K562 (cell line): Measurements from ENCODE around the gene KRR1. TPM values are rescaled to one million over a fixed set of nuclear protein-coding genes. Genes with fewer than 3 reads are reported as not detected.

Source experiments
- ATAC-seq: fragments of 200-7000 bp; cut with Tn5 transposase; 3 replicates; pipeline ENCODE4 v1.9.1; 2020; ENCODE audit warnings: moderate library complexity
- BruUV-seq: library from RNA; stranded (reverse); fragments of 400-500 nt; replicated peaks from 2 replicates; lab custom pipeline; 2021; lab: Mats Ljungman, UMichigan
- CTCF ChIA-PET: fragments of 300-600 bp; formaldehyde crosslinking; extraction: SDS; loops from one replicate; lab custom pipeline; 2021; ENCODE audit warnings: low intra/inter-chr PET ratio; lab: Yijun Ruan, JAX
- POLR2A ChIA-PET: fragments of 300-600, 350-650 bp; sonication (Branson Sonifier 250); formaldehyde crosslinking; extraction: SDS; loops from one replicate; lab custom pipeline; 2021; ENCODE audit warnings: antibody characterized with exemption, inconsistent platforms; lab: Yijun Ruan, JAX
- DNase-seq, 4 experiments: peaks; one replicate each; pipeline versions ENCODE4 v3.0.0 to v3.0.0-alpha.2; 2011 to 2018; ENCODE audit warnings: low spot score in 3 of 4, mixed read lengths in 3 of 4; ENCODE audit errors: extremely low read depth in 1 of 4
- FAIRE-seq: peaks from 2 replicates; lab custom pipeline; 2011; peaks lifted over from hg19 to GRCh38; lab: Jason Lieb, UNC
- H2AFZ ChIP-seq: 2 replicates; pipeline ENCODE4 v1.6.0; 2011; ENCODE audit warnings: low read depth, low read length, control low read depth, inconsistent platforms
- H3K27ac ChIP-seq: fragments of 200-600 bp; 3 replicates; pipeline ENCODE4 v1.8.0; 2011; ENCODE audit warnings: low read depth, mild to moderate bottlenecking, control low read depth, inconsistent platforms, low read length, moderate library complexity, mixed read lengths; ENCODE audit errors: extremely low read depth
- H3K27me3 ChIP-seq, 2 experiments: fragments of 300-600 bp in 1 of 2; 2 replicates in 1 of 2; 3 replicates in 1 of 2; pipeline versions ENCODE4 v1.6.0 to v1.8.0; 2011; ENCODE audit warnings: inconsistent platforms in 2 of 2, low read length in 2 of 2, mild to moderate bottlenecking in 1 of 2, mixed read lengths in 1 of 2, moderate library complexity in 1 of 2; ENCODE audit not compliant: control insufficient read depth in 2 of 2, insufficient read depth in 2 of 2
- H3K36me3 ChIP-seq: fragments of 300-600 bp; 3 replicates; pipeline ENCODE4 v1.8.0; 2011; ENCODE audit warnings: mild to moderate bottlenecking, low read length, inconsistent platforms; ENCODE audit not compliant: control insufficient read depth, insufficient read depth
- H3K4me1 ChIP-seq, 2 experiments: fragments of 200-600 bp in 1 of 2; replicated peaks in 1 of 2; 2 replicates in 1 of 2; 3 replicates in 1 of 2; pipeline versions ENCODE4 v1.5.1 to v1.8.0; 2011; ENCODE audit warnings: inconsistent platforms in 2 of 2, low read length in 2 of 2, mild to moderate bottlenecking in 1 of 2, mixed read lengths in 1 of 2, moderate library complexity in 1 of 2; ENCODE audit not compliant: control insufficient read depth in 2 of 2, insufficient read depth in 2 of 2
- H3K4me2 ChIP-seq: 2 replicates; pipeline ENCODE4 v1.6.1; 2011; ENCODE audit warnings: low read length, control low read depth, inconsistent platforms, mixed read lengths; ENCODE audit not compliant: insufficient read depth
- H3K4me3 ChIP-seq: fragments of 200-600 bp; sonication (generic), shearing (Covaris generic); 2 replicates; pipeline ENCODE4 v1.5.1; 2016; ENCODE audit warnings: control low read depth, inconsistent platforms
- H3K79me2 ChIP-seq: fragments of 200-600 bp; 3 replicates; pipeline ENCODE4 v1.8.0; 2011; ENCODE audit warnings: low read length, inconsistent platforms; ENCODE audit not compliant: control insufficient read depth, insufficient read depth
- H3K9ac ChIP-seq, 2 experiments: 2 replicates each; pipeline versions ENCODE4 v1.6.0 to v1.6.1; 2011; ENCODE audit warnings: low read depth in 2 of 2, low read length in 2 of 2, control low read depth in 1 of 2, inconsistent platforms in 1 of 2, mild to moderate bottlenecking in 1 of 2, mixed read lengths in 1 of 2; ENCODE audit not compliant: insufficient read depth in 1 of 2
- H3K9me1 ChIP-seq: one replicate; pipeline ENCODE4 v1.6.0; 2011; ENCODE audit warnings: inconsistent platforms, mild to moderate bottlenecking, low read length, moderate library complexity; ENCODE audit not compliant: control insufficient read depth, insufficient read depth
- H3K9me3 ChIP-seq: replicated peaks from 2 replicates; pipeline ENCODE4 v1.5.1; 2011; ENCODE audit warnings: low read depth, low read length, inconsistent platforms; ENCODE audit not compliant: control insufficient read depth, insufficient read depth
- H4K20me1 ChIP-seq: replicated peaks from 2 replicates; pipeline ENCODE4 v1.6.1; 2011; ENCODE audit warnings: low read length, inconsistent platforms, mixed read lengths; ENCODE audit not compliant: control insufficient read depth, insufficient read depth
- BCOR ChIP-seq: fragments of 450-650 bp; IDR thresholded peaks from 2 replicates; pipeline ENCODE4 v1.6.1; 2016
- C11orf30 ChIP-seq: fragments of 450-650 bp; IDR thresholded peaks from 2 replicates; pipeline ENCODE4 v1.6.1; 2016; ENCODE audit warnings: low read depth, mild to moderate bottlenecking
- CAMTA2 ChIP-seq: fragments of 250-450 bp; sonication (Bioruptor Pico); conservative IDR thresholded peaks from 2 replicates; pipeline ENCODE4 v1.5.1; 2022
- CEBPB ChIP-seq: fragments of 450-650 bp; IDR thresholded peaks from 2 replicates; pipeline ENCODE4 v1.6.1; 2016; ENCODE audit warnings: missing genetic modification characterization, missing compliant biosample characterization
- DDX20 ChIP-seq: fragments of 450-650 bp; IDR thresholded peaks from 2 replicates; pipeline ENCODE4 v1.6.1; 2016; ENCODE audit warnings: missing genetic modification characterization, low read depth, mild to moderate bottlenecking, missing compliant biosample characterization, moderate library complexity
- FUS ChIP-seq: fragments of 200-400 bp; formaldehyde crosslinking; optimal IDR thresholded peaks from 2 replicates; pipeline ENCODE3; 2017; ENCODE audit warnings: low read depth, low read length
- KAT8 ChIP-seq: fragments of 450-650 bp; IDR thresholded peaks from 2 replicates; pipeline ENCODE4 v1.6.1; 2016; ENCODE audit warnings: low read depth, mild to moderate bottlenecking
- LEF1 ChIP-seq: fragments of 450-650 bp; IDR thresholded peaks from 2 replicates; pipeline ENCODE4 v1.6.1; 2016; ENCODE audit warnings: mild to moderate bottlenecking
- MCM3 ChIP-seq: fragments of 450-650 bp; IDR thresholded peaks from 2 replicates; pipeline ENCODE4 v1.6.1; 2016
- MLLT1 ChIP-seq, 2 experiments: fragments of 450-650 bp; IDR thresholded peaks; 2 replicates each; pipeline ENCODE4 v1.6.1; 2016
- MYC ChIP-seq, 2 experiments: fragments of 250-450 bp in 1 of 2; sonication (Bioruptor Pico) in 1 of 2; IDR thresholded peaks; 2 replicates each; pipeline versions ENCODE4 v1.5.1 to v1.6.1; 2012 to 2021; ENCODE audit warnings: low read depth in 2 of 2, borderline replicate concordance in 1 of 2, improper control_type of control experiment in 1 of 2, low read length in 1 of 2, mild to moderate bottlenecking in 1 of 2, moderate library complexity in 1 of 2
- NR1H2 ChIP-seq: sonication (generic); formaldehyde crosslinking; IDR thresholded peaks from 2 replicates; pipeline ENCODE4 v1.4.0; 2020; ENCODE audit warnings: mild to moderate bottlenecking, missing genetic modification reagents
- SMAD4 ChIP-seq: fragments of 250-450 bp; sonication (Bioruptor Pico); conservative IDR thresholded peaks from 2 replicates; pipeline ENCODE4 v1.8.0; 2021; ENCODE audit warnings: inconsistent platforms, mild to moderate bottlenecking, moderate library complexity
- SUPT5H ChIP-seq: fragments of 450-650 bp; IDR thresholded peaks from 2 replicates; pipeline ENCODE4 v1.6.1; 2016
- ZBTB7A ChIP-seq: IDR thresholded peaks from 2 replicates; pipeline ENCODE4 v1.6.1; 2011; ENCODE audit warnings: low read depth, mild to moderate bottlenecking, low read length, moderate library complexity, borderline replicate concordance; ENCODE audit not compliant: control insufficient read depth
- ZNF24 ChIP-seq: fragments of 450-650 bp; IDR thresholded peaks from 2 replicates; pipeline ENCODE4 v1.6.1; 2016
- ZNF41 ChIP-seq: fragments of 250-450 bp; sonication (Bioruptor Pico); conservative IDR thresholded peaks from 2 replicates; pipeline ENCODE4 v1.4.0; 2020; ENCODE audit warnings: mild to moderate bottlenecking
- WGBS: fragments of 100-300 bp; shearing (Covaris generic); methylation state at CpG from one replicate; pipeline ENCODE4 v1.1.6; 2016; ENCODE audit warnings: low coverage, mixed read lengths; ENCODE audit not compliant: insufficient coverage; ENCODE audit errors: missing lambda C conversion rate; 5-methylcytosine and 5-hydroxymethylcytosine counted together
- in situ Hi-C: fragments of 300-500 bp; cut with MboI; formaldehyde crosslinking; loops from 4 replicates; pipeline ENCODE4 v1.15.0; 2018; ENCODE audit warnings: inconsistent platforms, mixed read lengths
- intact Hi-C: fragments of 100-400 bp; cut with micrococcal nuclease; formaldehyde crosslinking; loops from 2 replicates; pipeline ENCODE4 v1.14.2; 2022
- polyA plus RNA-seq, 8 experiments: library from polyadenylated mRNA; depleted of rRNA in 4 of 8; stranded (reverse) in 5 of 8; unstranded in 3 of 8; fragments of >200 nt; fragmentation: Nextera tagmentation in 2 of 8; fragmentation: Illumina TruSeq in 1 of 8; extraction: Ambion mirVana in 2 of 8; extraction: Trizol in 1 of 8; gene quantifications; 2 replicates each; pipeline versions ENCODE4 v1.2.1 to v1.2.3, GENCODE V29; 2011 to 2014; ENCODE audit warnings: inconsistent platforms in 1 of 8, missing spikeins in 1 of 8
- total RNA-seq, 7 experiments: library from RNA; depleted of rRNA in 6 of 7; stranded (reverse); fragments of >200 nt in 6 of 7; fragmentation: Illumina TruSeq in 2 of 7; extraction: Trizol in 2 of 7; gene quantifications; 2 replicates each; pipeline versions ENCODE4 v1.2.1 to v1.2.3, GENCODE V29; 2011 to 2021; ENCODE audit warnings: low replicate concordance in 1 of 7

The KRR1 gene
- total and polyA plus RNA-seq, 9 of the 15 experiments (the other 6 are each of a cell fraction or from before 2014, with no cell fraction given) = 42.6 to 102 (median 61.0) TPM

DNA sequence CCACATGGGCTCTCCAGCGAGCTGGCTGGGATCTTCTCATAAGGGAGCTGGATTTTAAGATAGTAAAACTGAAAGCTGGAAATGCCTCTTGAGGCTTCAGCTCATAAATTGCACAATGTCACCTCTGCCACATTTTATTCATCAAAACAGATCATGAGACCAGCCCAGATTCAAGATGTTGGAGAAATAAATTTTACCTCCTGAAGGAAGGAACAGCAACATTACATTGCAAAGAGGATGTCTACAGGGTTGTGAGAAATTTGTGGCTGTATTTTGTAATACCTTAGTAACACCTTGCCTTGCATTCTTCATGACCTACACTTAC is 43.1 kb upstream of the KRR1 start:
- no peak overlapping the region for H3K9ac ChIP-seq
- no TSS peak for BruUV-seq

GRCh38 chr12:75553836-75554555 is 42.6 kb upstream of the KRR1 start:
- BruUV-seq = no TSS peak
- WGBS = 3% methylated on average over 3 of the region's 3 CpGs
- no peak for FAIRE-seq
- Histone ChIP-seq H3K4me2 (no peak overlapping the region), H3K79me2 (no peaks in the 10 kb centered on the region), H3K27me3 (peaks cover 0 to 6% of the 10 kb centered on the region in 2 experiments; a peak in 2 of 5 replicates), H3K4me3 (no peak overlapping the region), H3K36me3 (no peaks in the 10 kb centered on the region), H3K4me1 (no peaks in the 10 kb centered on the region), H3K9me1 (no peaks in the 10 kb centered on the region), H3K27ac (no peak overlapping the region), H4K20me1 (no peaks in the 10 kb centered on the region), H2AFZ (no peak overlapping the region), H3K9me3 (no peaks in the 10 kb centered on the region; the same call in 1 of the 2 replicates), H3K9ac (no peak overlapping the region)
- CTCF ChIA-PET = no interaction called here
- intact Hi-C loops (no loop called here), in situ Hi-C loops (no loop called here)
- no peak for DNase-seq
- no peak for ATAC-seq
- POLR2A ChIA-PET = interaction anchor here (1.4 kb wide), 1 partner anchor 11 kb away, joined by 5 read pairs; no protein-coding TSS in a partner anchor
- TF ChIP-seq BCOR (no peak), LEF1 (no peak), SUPT5H (no peak), ZBTB7A (no peak), MYC (IDR thresholded peaks at IDR 0.05; ENCODE audit: low read depth, low read length) (no peak), MYC (CRISPR knock-in tag; IDR thresholded peaks at IDR 0.05; ENCODE audit: borderline replicate concordance, low read depth) (no peak), MCM3 (no peak), ZNF41 (CRISPR knock-in tag) (no peak), CAMTA2 (CRISPR knock-in tag) (no peak), MLLT1 (IDR thresholded peaks at IDR 0.05) (no peak), DDX20 (tag) (no peak), C11orf30 (no peak), FUS (no peak), ZNF24 (no peak), KAT8 (no peak)

More for the DNA sequence above, 43.1 kb upstream of the KRR1 start:
- Histone ChIP-seq H3K79me2 (no peaks in the 10 kb centered on the region), H3K4me1 (no peaks in the 10 kb centered on the region), H3K9me3 (no peaks in the 10 kb centered on the region; the same call in 1 of the 2 replicates), H3K36me3 (no peaks in the 10 kb centered on the region), H3K9me1 (no peaks in the 10 kb centered on the region), H2AFZ (no peak overlapping the region), H3K27me3 (peaks cover 0 to 6% of the 10 kb centered on the region in 2 experiments; a peak in 2 of 5 replicates), H4K20me1 (no peaks in the 10 kb centered on the region), H3K4me2 (no peak overlapping the region), H3K27ac (no peak overlapping the region), H3K4me3 (no peak overlapping the region)
- ATAC-seq = no peak
- intact Hi-C loops = no loop called here
- FAIRE-seq = no peak
- CTCF ChIA-PET = no interaction called here
- no peak for DNase-seq
- POLR2A ChIA-PET = interaction anchor here (1.4 kb wide), 1 partner anchor 11 kb away, joined by 5 read pairs; no protein-coding TSS in a partner anchor
- WGBS = 10% methylated on average over 1 of the region's 1 CpG
- in situ Hi-C loops = no loop called here
- TF ChIP-seq CEBPB (tag) = peak; percentile 30; the same call in 1 of the 2 replicates
- TF ChIP-seq SMAD4 = no peak
- TF ChIP-seq NR1H2 (CRISPR knock-in tag) = no peak
